Prostate gland (tissue), 2 donors: Measurements from ENCODE around the gene NDST4.

ENCODE experiments used
- POLR2A ChIP-seq: fragments of 450-650 bp; IDR thresholded peaks from one replicate; pipeline ENCODE4 v1.6.1; 2016; ENCODE audit warnings: antibody characterized with exemption, mild to moderate bottlenecking
- TF ChIP-seq, protein P1 (sequence below), 4 experiments: fragments of 200-600 bp in 2 of 4; fragments of 450-650 bp in 2 of 4; sonication (generic) in 2 of 4; IDR thresholded peaks; 1 replicate in 3 of 4; 2 replicates in 1 of 4; pipeline ENCODE4 v1.5.1; 2016 to 2019; ENCODE audit warnings: antibody characterized with exemption in 4 of 4, mild to moderate bottlenecking in 2 of 4, moderate library complexity in 2 of 4

DNA sequence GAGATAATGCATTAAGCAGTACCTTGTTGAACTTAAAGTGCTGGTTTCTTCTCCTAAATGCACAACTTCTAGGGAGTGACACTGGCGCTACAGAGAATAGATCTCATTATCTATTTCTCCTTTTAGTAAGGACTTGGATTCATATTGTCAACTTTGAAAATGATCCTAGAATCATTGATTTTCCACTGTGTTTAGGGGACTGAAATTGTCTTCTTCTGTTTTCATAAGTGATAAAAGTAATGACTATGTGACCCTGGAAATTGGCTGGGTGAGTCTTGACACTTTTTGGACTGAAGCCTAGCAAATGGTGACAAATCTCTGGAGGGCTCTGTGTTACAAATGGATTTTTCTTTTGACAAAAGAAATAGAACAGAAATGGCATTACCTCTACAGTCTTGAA lies 167.8 kb downstream of the NDST4 start:
- TF ChIP-seq, protein P1, sequence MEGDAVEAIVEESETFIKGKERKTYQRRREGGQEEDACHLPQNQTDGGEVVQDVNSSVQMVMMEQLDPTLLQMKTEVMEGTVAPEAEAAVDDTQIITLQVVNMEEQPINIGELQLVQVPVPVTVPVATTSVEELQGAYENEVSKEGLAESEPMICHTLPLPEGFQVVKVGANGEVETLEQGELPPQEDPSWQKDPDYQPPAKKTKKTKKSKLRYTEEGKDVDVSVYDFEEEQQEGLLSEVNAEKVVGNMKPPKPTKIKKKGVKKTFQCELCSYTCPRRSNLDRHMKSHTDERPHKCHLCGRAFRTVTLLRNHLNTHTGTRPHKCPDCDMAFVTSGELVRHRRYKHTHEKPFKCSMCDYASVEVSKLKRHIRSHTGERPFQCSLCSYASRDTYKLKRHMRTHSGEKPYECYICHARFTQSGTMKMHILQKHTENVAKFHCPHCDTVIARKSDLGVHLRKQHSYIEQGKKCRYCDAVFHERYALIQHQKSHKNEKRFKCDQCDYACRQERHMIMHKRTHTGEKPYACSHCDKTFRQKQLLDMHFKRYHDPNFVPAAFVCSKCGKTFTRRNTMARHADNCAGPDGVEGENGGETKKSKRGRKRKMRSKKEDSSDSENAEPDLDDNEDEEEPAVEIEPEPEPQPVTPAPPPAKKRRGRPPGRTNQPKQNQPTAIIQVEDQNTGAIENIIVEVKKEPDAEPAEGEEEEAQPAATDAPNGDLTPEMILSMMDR (IDR thresholded peaks at IDR 0.05) = no peak
- TF ChIP-seq POLR2A = no peak
